ENCODE measurements around the gene PPP4R3A.
"Not testable (repeated sequence)": the region's sequence is repeated elsewhere in the genome, so short reads cannot be mapped to it uniquely, and the experiment has no call there.

The PPP4R3A gene

DNA sequence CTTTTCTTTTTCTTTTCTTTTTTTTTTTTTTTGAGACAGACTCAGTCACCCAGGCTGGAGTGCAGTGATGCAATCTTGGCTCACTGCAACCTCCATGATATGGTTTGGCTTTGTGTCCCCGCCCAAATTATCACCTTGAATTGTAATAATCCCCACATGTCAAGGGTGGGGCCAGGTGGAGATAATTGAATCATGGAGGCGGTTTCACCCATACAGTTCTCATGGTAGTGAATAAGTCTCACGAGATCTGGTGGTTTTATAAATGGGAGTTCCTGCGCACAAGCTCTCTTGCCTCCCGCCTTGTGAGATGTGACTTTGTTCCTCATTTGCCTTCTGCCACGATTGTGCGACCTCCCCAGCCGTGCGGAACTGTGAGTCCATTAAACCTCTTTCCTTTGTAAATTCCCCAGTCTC lies 84.6 kb downstream of the PPP4R3A start:
- H3K79me1 ChIP-seq (ENCODE audit: low read length); H3K4me1 ChIP-seq (ENCODE audit: control insufficient read depth in 1 of 2, insufficient read depth in 2 of 2, low read length in 2 of 2); H3K14ac ChIP-seq (ENCODE audit: low read length); H3K4me3 ChIP-seq (ENCODE audit: low read depth, low read length); H2AK5ac ChIP-seq (ENCODE audit: low read length); H3K9ac ChIP-seq (ENCODE audit: low read length); H2BK5ac ChIP-seq (ENCODE audit: low read depth, low read length, poor library complexity); H3K79me2 ChIP-seq (ENCODE audit: control insufficient read depth, insufficient read depth, low read length, poor library complexity); H2BK120ac ChIP-seq (ENCODE audit: insufficient read depth, low read length, poor library complexity); H3K27ac ChIP-seq (ENCODE audit: low read depth, low read length); H2BK12ac ChIP-seq (ENCODE audit: low read length); H3K18ac ChIP-seq (ENCODE audit: low read length); H3K9me3 ChIP-seq (ENCODE audit: insufficient read depth, low read depth, low read length); H3K27me3 ChIP-seq (ENCODE audit: insufficient read depth, low read length); H3K4ac ChIP-seq (ENCODE audit: low read depth, low read length); DNase-seq; H3K36me3 ChIP-seq (ENCODE audit: control insufficient read depth in 1 of 2, insufficient read depth in 2 of 2, low read length in 2 of 2); H4K12ac ChIP-seq (ENCODE audit: low read depth, low read length); H2AFZ ChIP-seq (ENCODE audit: insufficient read depth, low read length, poor library complexity); H3K4me2 ChIP-seq (ENCODE audit: low read length); H3K23ac ChIP-seq (ENCODE audit: low read length); H4K8ac ChIP-seq (ENCODE audit: low read depth, low read length); H4K91ac ChIP-seq (ENCODE audit: low read depth, low read length): not testable (repeated sequence)
- WGBS (ENCODE audit: extremely low coverage, insufficient coverage, insufficient read length), result no CpG with 5 or more reads among the region's 9 CpGs

DNA sequence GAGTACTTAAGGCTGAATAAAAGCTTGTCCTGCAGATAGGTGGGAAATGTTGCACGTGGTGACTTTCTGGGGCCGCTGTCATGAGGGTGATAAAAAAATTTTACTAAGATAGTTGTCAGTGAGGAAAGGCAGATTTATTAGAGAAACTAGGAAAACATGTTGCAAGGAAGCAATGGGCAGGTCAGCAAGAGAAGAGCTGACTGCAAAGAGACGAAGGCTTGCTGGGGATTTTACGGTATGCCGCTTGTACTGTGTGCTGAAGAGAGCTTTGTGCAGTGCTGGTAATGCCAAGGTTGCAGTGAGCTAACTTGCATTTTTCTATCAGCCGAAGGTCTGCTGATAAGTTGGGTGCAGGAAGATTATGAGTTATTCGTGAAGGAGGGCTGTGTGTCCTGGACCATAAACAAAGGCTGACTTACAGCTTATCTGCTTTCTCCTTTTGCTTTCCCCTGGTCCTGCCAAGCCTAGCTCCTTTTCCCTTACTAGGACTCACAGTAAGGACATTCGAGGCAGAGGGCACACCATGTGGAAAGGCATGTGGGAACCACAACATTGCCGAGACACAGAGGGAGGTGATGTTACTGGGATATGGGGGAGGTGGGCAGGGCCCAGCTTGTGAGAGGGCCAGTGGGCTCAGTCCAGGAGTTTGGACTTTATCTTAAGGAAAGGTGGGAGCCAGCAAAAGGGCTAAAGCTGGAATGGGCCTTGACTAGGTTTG lies 85.1 kb downstream of the PPP4R3A start:
- Histone ChIP-seq H3K36me3 (ENCODE audit: control insufficient read depth in 1 of 2, insufficient read depth in 2 of 2, low read length in 2 of 2) (no peaks in the 10 kb centered on the region), H4K12ac (ENCODE audit: low read depth, low read length) (no peak overlapping the region), H3K14ac (ENCODE audit: low read length) (no peak overlapping the region), H3K79me1 (ENCODE audit: low read length) (no peaks in the 10 kb centered on the region), H3K4me3 (ENCODE audit: low read depth, low read length) (no peak overlapping the region), H3K4me2 (ENCODE audit: low read length) (no peak overlapping the region), H2BK12ac (ENCODE audit: low read length) (no peak overlapping the region), H3K27ac (ENCODE audit: low read depth, low read length) (no peak overlapping the region), H3K27me3 (ENCODE audit: insufficient read depth, low read length) (no peaks in the 10 kb centered on the region), H3K4me1 (ENCODE audit: control insufficient read depth in 1 of 2, insufficient read depth in 2 of 2, low read length in 2 of 2) (peaks cover 0 to 3% of the 10 kb centered on the region in 2 experiments), H3K4ac (ENCODE audit: low read depth, low read length) (no peak overlapping the region), H2AK5ac (ENCODE audit: low read length) (no peak overlapping the region), H3K23ac (ENCODE audit: low read length) (no peak overlapping the region), H2BK5ac (ENCODE audit: low read depth, low read length, poor library complexity) (no peak overlapping the region), H2BK120ac (ENCODE audit: insufficient read depth, low read length, poor library complexity) (no peak overlapping the region), H3K79me2 (ENCODE audit: control insufficient read depth, insufficient read depth, low read length, poor library complexity) (no peaks in the 10 kb centered on the region), H4K8ac (ENCODE audit: low read depth, low read length) (no peak overlapping the region), H3K9me3 (ENCODE audit: insufficient read depth, low read depth, low read length) (no peaks in the 10 kb centered on the region), H3K18ac (ENCODE audit: low read length) (no peak overlapping the region), H3K9ac (ENCODE audit: low read length) (no peak overlapping the region), H4K91ac (ENCODE audit: low read depth, low read length) (no peak overlapping the region), H2AFZ (ENCODE audit: insufficient read depth, low read length, poor library complexity) (no peak overlapping the region)
- DNase-seq, result no peak
- no CpG with 5 or more reads among the region's 9 CpGs for WGBS (ENCODE audit: extremely low coverage, insufficient coverage, insufficient read length)

DNA sequence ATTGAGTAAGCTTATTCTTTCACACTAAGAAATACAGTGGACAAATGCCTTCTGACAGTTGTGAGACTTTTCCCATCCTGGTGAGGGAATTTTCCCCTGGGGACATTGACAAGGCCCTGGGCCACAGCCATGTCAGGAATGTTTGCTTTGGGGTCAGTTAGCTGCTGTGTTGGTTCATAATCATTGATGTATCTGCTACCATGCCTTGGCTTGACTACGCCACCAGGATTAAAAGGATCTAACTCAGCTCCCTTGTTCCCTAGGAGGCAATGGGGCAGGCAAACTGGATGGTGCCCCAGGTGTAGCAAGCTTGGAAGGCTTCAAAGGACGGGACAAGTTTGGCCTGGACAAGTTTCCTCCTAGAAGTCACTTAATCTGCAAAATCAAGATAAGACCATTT lies 89.4 kb downstream of the PPP4R3A start:
- no peaks in the 10 kb centered on the region for H3K79me2 ChIP-seq (ENCODE audit: control insufficient read depth, insufficient read depth, low read length, poor library complexity)
- WGBS (ENCODE audit: extremely low coverage, insufficient coverage, insufficient read length), result no CpG with 5 or more reads among the region's 2 CpGs
- no peak overlapping the region for H3K23ac ChIP-seq (ENCODE audit: low read length)
- no peak overlapping the region for H2BK5ac ChIP-seq (ENCODE audit: low read depth, low read length, poor library complexity)
- H3K9me3 ChIP-seq (ENCODE audit: insufficient read depth, low read depth, low read length), result no peaks in the 10 kb centered on the region
- H3K4ac ChIP-seq (ENCODE audit: low read depth, low read length), result no peak overlapping the region
- H3K18ac ChIP-seq (ENCODE audit: low read length), result no peak overlapping the region
- no peak overlapping the region for H3K27ac ChIP-seq (ENCODE audit: low read depth, low read length)
- DNase-seq, result peak; percentile 62 to 68
- no peak overlapping the region for H2BK12ac ChIP-seq (ENCODE audit: low read length)
- H3K4me3 ChIP-seq (ENCODE audit: low read depth, low read length), result no peak overlapping the region
- peaks cover 3% of the 10 kb centered on the region for H3K79me1 ChIP-seq (ENCODE audit: low read length)
- H4K91ac ChIP-seq (ENCODE audit: low read depth, low read length), result no peak overlapping the region
- no peak overlapping the region for H2AFZ ChIP-seq (ENCODE audit: insufficient read depth, low read length, poor library complexity)
- no peaks in the 10 kb centered on the region for H3K27me3 ChIP-seq (ENCODE audit: insufficient read depth, low read length)
- H3K36me3 ChIP-seq (ENCODE audit: control insufficient read depth in 1 of 2, insufficient read depth in 2 of 2, low read length in 2 of 2), result no peaks in the 10 kb centered on the region
- no peak overlapping the region for H3K4me2 ChIP-seq (ENCODE audit: low read length)
- no peak overlapping the region for H3K9ac ChIP-seq (ENCODE audit: low read length)
- no peak overlapping the region for H3K14ac ChIP-seq (ENCODE audit: low read length)
- no peak overlapping the region for H4K8ac ChIP-seq (ENCODE audit: low read depth, low read length)
- H2AK5ac ChIP-seq (ENCODE audit: low read length), result no peak overlapping the region
- no peak overlapping the region for H2BK120ac ChIP-seq (ENCODE audit: insufficient read depth, low read length, poor library complexity)
- peaks cover 18 to 30% of the 10 kb centered on the region in 2 experiments for H3K4me1 ChIP-seq (ENCODE audit: control insufficient read depth in 1 of 2, insufficient read depth in 2 of 2, low read length in 2 of 2)
- no peak overlapping the region for H4K12ac ChIP-seq (ENCODE audit: low read depth, low read length)

DNA sequence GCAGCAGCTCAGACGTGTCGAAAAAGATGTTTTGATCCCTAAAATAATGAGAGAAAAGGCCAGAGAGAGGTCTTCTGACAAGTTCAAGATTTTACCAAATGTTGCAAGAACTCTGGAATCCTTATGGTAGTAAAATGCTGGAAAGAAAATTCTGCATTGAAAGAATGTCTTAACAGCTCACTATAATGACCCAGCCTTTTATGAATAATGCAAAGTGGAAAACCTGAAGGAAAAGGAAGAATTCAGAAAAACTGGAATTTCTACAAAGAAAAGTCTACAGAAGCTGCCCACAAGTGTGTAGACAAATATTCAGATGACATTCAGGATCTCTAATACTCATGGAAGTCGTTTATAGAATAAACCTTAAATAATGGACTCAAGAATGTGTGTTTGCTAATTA lies 90.7 kb downstream of the PPP4R3A start:
- Histone ChIP-seq H3K14ac (ENCODE audit: low read length) (no peak overlapping the region), H3K4me3 (ENCODE audit: low read depth, low read length) (no peak overlapping the region), H3K4me2 (ENCODE audit: low read length) (no peak overlapping the region), H2AFZ (ENCODE audit: insufficient read depth, low read length, poor library complexity) (no peak overlapping the region), H3K4ac (ENCODE audit: low read depth, low read length) (no peak overlapping the region), H3K18ac (ENCODE audit: low read length) (no peak overlapping the region), H3K27ac (ENCODE audit: low read depth, low read length) (no peak overlapping the region), H3K79me2 (ENCODE audit: control insufficient read depth, insufficient read depth, low read length, poor library complexity) (no peaks in the 10 kb centered on the region), H3K79me1 (ENCODE audit: low read length) (peaks cover 3% of the 10 kb centered on the region), H3K9ac (ENCODE audit: low read length) (no peak overlapping the region), H3K9me3 (ENCODE audit: insufficient read depth, low read depth, low read length) (no peaks in the 10 kb centered on the region), H4K12ac (ENCODE audit: low read depth, low read length) (no peak overlapping the region), H2AK5ac (ENCODE audit: low read length) (no peak overlapping the region), H2BK120ac (ENCODE audit: insufficient read depth, low read length, poor library complexity) (no peak overlapping the region), H4K91ac (ENCODE audit: low read depth, low read length) (no peak overlapping the region), H3K27me3 (ENCODE audit: insufficient read depth, low read length) (no peaks in the 10 kb centered on the region), H3K23ac (ENCODE audit: low read length) (no peak overlapping the region), H4K8ac (ENCODE audit: low read depth, low read length) (no peak overlapping the region), H2BK12ac (ENCODE audit: low read length) (no peak overlapping the region), H3K4me1 (ENCODE audit: control insufficient read depth in 1 of 2, insufficient read depth in 2 of 2, low read length in 2 of 2) (peaks cover 21 to 34% of the 10 kb centered on the region in 2 experiments), H2BK5ac (ENCODE audit: low read depth, low read length, poor library complexity) (no peak overlapping the region), H3K36me3 (ENCODE audit: control insufficient read depth in 1 of 2, insufficient read depth in 2 of 2, low read length in 2 of 2) (no peaks in the 10 kb centered on the region)
- DNase-seq, result peak; percentile 17 to 92
- no CpG with 5 or more reads among the region's 3 CpGs for WGBS (ENCODE audit: extremely low coverage, insufficient coverage, insufficient read length)
